CD4-positive, alpha-beta T cell treated with Interleukin-15 for 4 hours (primary cell): ENCODE results near the gene STRBP.
"Not testable (repeated sequence)": the region's sequence is repeated elsewhere in the genome, so short reads cannot be mapped to it uniquely, and the experiment has no call there.

Experiments used
- DNase-seq: peaks from one replicate; pipeline ENCODE4 v3.0.0-alpha.2; 2020; ENCODE audit warnings: low spot score

Gene STRBP

DNA sequence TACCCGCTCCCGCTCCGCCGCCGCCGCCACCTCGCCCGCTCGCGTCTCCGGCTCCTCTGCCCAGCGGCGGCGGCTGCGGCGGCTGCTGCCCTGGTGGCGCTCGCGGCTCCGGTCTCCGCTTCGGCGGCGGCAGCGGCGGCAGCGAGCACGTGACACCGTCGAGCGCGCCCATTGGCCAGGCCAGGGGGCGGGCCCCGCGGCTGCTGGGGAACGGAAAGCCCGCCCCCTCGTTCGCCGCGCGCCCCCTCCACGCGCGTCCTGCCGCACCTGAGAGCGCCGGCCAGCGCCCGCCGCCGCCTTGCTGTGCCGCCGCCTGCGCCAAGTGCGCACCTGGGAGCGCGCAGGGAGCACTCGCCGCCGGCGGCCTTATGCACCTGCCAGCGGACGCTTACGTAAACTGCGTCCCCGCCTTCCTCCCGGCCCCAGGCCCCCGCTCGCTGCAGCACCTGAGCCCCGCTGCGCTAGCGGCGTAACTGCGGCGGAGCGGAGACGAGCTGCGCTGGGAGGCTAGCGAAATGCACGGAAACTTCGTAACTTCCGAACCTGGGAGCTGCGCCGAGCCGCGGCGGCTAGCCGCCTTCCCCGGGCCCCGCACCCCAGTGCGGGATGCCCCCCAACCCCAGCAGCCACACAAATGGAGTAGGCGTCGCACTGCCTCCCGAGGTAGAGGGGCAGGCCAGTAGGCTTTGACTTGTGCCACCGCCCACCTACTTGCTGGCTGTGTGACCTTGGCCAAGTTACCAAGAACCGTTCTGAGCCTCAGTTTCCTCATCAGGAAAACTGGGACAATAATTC, at the start of gene STRBP:
TSS of gene STRBP (minus strand) at position 122 of the 795 bp plus-strand sequence. CDS start 84,452 bp downstream, outside the sequence.
- DNase-seq, result peak; percentile 93

DNA sequence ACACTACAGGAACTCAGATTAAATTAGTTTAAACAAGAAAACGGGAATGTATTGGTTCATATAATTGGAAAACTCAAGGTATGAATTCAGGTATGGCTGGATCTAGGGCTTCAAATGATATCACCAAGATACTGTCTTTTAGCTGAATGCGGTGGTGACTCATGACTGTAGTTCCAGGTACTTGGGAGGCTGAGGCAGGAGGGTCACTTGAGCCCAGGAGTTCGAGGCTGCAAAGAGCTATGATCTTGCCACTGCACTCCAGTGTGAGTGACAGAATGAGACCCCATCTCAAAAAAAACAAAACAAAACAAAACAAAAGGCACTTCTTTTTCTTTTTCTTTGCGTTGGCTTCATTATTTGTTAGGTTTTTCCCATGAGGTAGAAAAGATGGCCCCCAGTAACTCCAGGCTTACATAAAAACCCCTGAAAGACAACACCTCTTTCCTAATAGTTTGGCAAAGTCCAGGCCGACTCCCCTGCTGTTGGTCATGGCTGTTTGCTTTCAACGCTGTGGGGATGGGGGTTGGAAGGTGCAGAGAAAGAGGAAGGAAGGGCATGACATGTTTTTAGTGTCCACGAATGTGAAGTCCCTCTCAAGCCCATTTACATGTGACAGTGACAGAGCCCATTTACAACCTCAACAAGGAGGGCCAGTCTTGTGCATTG, 47.8 kb upstream of the STRBP start:
- no peak for DNase-seq

DNA sequence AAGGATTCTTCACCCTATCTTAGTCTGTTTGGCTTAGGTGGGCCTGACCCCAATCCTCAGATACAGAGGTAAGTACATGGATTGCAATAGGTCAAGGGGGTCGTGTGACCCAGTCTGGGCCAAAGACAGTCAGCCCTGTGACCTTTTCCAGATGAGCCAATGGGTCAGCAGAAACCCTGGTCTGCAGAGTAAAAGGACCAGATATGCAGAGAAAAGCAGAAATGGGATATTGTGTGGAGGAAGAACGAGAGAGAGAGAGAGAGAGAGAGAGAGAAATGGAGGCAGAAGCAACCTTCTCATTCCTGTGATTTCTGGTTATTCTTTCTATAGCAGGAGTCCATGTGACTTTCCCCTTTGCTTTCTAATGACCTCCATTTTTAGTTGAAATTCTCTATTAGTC, 47.2 kb upstream of the STRBP start:
- no peak for DNase-seq

DNA sequence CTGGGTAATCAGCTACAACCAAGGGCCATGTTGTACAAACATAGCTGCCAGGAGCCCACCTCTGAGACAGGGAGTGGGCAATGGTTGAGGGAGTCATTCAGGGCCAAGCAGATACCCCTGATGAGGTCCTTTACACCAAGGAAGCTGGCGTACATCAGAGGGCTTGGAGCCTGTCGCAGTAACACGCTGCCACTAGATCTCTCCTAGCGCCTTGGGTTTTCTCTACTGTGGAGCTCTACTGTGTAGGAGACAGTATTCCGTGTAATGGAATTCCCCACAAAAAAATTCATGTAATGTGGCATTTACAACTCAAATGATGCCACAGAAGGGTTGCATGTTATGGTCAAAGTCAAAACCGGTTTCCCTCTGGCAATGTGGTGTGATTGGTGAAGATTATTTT, 46.2 kb upstream of the STRBP start:
- no peak for DNase-seq

DNA sequence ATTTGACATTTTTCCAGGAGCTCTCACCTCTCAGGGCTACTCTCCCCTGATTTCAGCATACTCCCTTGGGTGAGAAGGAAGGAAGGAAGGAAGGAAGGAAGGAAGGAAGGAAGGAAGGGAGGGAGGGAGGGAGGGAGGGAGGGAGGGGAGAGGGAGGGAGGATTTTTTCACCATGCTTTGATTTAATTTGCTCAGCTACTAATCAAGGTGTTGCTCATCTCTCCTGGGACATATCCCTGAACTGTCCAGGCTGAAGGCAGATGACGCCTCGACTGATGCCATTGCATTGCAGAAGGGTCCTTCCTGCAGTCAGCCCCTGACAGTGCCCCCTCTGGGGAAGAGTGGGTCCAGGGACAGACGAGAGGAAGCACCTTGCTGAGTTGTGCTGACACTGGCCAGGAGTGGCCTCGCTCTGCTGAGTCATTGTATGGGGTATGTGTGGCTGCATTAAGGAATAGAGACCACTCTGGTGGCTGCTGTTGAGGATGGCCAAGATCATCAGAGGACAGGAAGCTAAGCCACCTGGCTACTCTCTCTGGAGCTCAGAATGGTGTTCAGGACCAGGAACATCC, 44.0 kb upstream of the STRBP start:
- no peak for DNase-seq

DNA sequence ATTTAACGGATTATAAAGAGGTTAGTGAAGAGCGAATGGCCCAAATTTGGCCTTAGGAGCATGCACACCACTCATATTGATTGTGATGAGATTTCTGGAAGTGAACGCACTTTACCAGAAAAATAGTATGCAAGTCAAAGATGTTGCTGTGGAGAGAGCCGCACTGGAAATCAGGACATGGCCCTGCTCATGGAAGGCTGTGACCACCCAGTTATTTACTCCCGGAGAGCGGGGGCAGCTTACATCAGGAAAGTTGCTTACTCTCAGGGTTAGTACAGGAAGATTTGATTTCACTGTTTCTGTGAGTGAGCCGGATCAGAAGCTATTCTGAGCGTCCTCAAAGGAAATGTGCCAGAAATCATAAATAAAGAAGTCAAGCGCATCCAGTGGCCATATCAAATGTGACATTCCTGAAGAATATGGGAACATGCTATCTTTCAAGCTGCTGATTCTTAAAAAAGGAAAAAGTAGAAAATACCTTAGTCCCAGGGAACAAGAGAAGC, 42.9 kb upstream of the STRBP start:
- no peak for DNase-seq

DNA sequence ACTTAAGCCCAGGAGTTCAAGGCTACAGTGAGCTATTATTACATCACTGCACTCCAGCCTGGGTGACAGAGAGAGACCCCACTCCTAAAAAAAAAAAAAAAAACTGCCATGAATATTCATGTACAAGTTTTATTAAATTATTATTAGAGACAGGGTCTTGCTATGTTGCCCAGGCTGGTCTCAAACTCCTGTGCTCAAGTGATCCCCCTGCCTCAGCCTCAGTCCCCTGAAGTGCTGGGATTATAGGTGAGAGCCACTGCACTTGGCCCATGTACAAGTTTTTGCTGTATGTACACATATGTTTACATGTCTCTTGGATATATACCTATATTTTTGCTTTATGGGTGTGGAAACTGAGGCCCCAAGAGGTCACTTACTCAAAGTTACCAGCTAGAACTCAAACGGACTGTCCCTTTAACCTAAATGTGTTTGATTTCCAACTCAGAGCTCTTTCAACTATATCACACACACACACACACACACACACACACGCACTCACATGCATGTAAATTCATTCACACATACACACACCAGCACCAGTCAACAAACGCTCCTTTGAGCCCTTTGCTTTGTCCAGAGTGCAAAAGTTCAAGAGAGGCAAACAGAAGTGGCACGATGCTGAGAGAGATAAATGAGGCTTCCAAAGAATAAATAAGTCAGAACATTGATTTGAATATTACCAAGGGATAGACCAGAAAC, 42.3 kb upstream of the STRBP start:
- no peak for DNase-seq

DNA sequence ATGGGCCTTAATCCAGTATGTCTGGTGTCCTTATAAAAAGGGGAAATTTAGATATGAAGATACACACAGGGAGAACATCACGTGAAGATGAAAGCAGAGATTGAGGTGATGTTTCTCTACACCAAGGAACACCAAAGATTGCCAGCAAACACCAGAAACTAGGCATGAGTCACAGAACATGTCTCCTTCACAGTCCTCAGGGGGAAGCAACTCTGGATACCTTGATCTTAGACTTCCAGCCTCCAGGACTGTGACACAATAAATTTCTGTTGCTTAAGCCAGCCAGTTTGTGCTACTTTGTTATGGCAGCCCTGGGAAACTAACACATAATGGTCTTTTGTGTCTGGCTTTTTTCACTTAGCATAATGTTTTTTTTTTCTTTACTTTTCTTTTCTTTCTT, 41.2 kb upstream of the STRBP start:
- no peak for DNase-seq

DNA sequence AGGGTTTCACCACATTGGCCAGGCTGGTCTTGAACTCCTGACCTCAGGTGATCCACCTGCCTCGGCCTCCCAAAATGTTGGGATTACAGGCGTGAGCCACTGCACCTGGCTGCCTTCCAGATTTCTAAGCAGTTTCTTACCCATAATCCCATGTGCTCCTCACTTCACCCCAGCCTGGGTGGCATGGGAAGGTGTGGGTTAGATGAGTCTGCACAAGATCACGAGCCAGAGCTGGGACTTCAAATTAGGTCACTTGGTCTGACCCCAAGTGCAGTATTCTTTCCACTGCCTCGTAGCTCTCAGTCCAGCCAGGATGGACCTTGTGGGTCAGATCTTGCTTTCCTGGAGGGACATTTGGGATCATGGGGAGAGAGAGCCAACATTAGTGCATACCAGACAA, 37.5 kb upstream of the STRBP start:
- no peak for DNase-seq

DNA sequence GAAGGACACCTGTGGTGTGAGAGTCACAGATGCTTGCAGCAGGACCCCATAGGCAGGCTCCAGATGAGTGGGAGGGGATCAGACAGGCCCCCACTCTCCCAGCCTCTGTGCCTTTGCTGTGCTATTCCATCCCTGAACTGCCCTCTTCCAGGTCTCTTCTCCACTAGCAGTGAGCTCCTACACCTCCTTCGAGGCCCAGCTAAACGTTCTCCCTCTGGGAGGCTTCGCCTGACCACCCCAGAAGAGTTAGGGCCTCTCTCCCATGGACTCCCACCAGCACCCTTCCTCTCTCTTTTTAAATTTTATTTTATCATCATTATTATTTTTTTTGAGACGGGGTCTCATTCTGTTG, 35.9 kb upstream of the STRBP start:
- no peak for DNase-seq

DNA sequence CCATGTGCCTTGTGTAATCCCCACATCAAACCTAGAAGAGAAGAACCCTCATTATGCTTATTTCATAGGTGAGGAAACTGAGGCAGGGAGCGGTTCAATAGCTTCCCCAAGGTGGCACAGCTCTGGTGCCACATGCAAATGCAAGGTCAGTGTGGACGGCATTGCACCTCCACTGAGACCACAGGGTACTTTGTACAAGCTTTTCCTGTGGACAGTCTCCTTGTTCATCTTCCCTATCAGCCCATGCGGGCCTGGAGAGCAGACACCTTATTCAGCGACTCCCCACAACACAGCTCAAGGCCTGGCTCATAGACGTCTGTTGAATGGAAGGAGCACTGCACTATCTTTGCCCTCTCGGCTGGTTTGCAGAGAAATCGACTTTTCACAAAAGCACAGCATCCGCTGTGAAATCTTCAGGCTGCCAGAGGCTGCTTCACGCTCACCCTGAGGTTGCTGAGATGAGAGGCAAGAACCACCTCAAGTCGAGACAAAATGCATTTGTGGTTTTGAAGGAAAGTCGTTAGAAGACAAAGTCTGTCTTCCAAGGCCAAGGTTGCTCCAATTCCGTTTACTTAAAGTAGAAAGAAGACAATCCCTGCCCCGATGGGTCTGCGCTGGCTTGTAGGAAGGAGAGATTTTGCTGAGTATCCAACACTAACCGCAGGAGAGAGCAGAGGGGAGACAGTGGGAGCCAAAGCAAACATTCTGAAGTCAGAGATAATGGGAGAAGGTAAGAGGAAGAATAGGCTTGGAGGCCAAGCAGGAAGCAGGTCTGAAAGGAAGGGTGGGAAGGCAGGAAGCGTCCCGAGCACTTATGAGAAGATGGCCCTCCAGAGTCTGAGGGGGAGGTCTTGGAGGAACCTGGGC, 34.2 kb upstream of the STRBP start:
- no peak for DNase-seq

DNA sequence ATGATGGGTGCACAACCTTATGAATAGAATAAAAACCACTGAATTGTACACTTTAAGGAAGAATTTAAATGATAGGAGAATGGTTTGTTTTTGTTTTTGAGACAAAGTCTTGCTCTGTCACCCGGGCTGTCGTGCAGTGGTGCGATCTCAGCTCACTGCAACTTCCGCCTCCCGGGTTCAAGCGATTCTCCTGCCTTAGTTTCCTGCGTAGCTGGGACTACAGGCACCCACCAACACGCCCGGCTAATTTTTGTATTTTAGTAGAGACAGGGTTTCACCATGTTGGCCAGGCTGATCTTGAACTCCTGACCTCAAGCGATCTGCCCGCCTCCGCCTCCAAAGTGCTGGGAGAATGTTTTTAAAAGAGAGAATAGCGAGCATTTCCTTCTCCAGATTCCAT, 33.5 kb upstream of the STRBP start:
- DNase-seq, result not testable (repeated sequence)

DNA sequence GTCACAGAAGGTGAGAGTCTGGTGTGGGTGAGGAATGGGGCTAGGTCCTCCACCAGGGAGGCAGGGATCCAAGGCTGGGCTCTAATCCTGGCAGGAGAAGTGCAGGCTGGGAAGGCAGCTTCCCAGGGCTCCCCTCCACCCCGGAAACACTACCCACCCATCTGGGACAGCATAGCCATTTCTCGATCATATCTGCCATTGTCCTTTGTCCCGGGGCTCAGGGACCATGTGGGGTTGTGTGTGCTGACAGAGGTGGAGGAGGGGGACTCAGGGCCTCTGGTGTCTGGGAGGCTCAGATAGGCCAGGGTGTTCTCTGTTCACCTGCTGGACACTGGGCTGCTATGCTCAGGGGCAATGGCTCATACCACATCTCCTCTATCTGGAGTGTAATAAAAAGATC, 32.2 kb upstream of the STRBP start:
- DNase-seq, result no peak

DNA sequence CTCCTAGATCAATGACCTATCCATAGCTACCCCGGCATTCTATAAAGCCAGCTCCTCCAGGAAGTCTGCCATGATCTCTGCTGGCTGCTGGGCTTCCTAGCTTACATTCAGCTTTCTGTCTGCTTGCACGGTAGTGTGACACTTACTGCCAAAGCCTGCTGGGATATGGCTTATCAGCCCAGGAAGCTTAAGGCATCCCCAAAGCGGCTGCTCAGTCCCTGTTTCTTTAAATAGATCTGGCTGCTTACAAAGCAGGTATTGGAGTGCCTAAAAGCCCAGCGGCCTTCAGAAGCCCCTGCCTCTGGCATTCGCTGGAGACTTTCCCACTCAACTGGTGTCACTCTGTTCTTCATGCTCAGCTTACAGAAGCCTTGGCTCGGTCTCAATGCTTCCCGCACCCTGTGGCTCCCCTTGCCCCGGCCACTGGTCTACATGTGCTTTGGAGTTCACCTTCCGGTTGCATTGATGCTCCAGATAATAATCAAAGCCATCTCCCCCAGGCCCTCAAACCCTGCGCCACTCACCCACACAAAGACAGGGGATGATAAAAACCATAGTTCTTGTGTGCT, 31.3 kb upstream of the STRBP start:
- DNase-seq, result no peak

DNA sequence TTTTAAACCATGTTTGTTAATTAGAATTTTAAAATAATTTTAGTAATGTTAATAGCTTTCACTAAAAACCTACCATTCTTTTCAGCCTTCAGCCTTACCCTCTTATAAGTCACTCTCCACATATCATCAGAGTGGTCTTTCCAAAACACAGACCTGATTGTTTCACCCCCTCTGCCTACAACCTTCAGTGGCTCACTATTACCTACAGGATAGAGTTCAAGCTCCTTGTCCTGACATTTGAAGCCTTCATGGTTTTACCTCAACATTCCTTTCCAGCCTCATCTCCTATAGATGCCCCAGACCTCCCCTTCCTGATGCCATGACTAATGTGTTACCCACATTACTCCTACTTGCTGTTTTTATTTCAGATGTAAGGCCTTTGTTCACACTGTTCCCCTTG, 27.8 kb upstream of the STRBP start:
- no peak for DNase-seq

DNA sequence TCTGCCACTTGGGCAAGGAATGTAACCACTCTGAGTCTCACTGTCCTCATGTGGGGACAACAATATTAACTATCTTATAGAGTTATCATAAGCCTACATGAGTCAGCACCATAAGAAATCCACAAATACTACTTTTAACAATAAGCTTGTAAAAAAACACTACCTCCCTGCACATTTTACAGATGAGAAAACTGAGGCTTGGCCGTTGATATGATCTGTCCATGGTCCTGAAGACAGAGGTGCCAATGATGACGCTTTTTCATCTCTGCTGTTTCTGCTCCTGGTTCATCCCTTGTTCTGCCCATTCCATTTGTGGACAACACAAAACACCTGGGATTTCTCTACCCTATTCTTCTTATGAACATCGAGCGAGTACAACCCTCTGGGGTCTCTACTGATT, 23.4 kb upstream of the STRBP start:
- no peak for DNase-seq

DNA sequence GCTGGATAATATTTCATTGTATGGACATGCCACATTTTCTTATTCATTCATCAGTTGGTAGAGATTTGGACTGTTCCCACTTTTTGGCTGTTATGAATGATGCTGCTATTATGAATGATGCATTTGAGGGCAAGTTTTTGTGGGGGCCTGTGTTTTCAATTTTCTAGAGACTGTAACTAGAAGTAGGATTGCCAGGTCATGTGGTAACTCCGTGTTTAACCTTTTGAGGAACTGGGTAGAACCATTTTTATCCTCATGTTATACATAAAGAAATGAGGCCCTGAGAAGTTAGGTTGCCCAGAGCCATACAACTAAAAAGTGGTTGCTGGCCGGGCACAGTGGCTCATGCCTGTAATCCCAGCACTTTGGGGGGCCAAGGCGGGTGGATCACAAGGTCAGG, 22.4 kb upstream of the STRBP start:
- no peak for DNase-seq

DNA sequence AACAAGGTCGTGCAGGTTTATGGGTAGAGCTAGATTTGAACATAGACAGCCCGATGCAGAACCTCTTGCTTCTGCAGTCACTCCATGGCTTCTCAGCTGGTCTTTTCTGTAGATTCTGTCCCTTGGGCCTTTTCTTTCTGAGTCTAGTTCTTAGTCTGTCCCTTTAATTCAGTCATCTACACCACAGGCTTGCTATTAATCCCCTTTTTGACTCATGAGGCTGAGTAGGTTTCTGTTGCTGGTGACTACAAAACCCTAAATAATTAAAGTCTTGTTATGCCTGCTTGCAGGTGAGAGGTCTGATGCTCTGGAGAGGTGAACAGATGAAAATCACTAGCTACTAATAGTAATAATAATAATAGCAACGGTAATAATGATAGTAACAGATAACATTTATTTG, 19.3 kb upstream of the STRBP start:
- DNase-seq, result no peak

DNA sequence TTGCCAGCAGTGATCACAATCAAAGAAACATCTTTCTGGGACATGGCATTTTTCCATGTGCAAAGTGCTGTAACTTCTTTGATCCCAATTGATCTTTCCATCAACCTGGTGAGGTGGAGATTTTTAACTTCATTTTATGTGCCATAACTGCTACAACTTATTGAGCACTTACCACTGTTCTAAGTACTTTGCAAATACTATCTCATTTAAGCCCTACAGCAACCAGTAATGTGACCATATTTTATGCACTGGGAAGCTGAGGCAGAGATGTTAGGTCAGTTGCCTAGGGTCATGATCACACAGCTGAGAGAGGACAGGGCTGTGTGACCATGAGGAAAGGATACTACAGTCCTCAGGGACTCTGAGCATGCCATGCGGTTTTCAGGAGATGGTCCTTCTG, 17.9 kb upstream of the STRBP start:
- DNase-seq, result no peak

DNA sequence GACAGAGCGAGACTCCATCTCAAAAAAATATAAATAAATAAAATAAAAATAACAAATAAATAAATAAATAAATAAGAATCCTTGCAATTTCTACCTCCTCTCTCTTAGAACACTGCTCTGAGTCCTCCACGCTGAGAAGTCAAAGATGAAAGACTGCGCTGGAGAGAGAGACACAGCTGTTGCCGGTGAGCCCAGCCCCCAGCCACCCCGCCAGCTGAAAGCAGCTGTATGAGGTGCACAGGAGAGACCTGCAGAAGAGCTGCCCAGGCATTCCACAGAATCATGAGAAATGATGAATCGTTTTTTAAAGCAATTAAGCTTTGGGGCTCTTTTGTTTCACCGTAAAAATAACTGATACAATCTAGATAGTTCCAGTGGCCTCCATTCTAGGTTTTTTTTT, 16.3 kb upstream of the STRBP start:
- no peak for DNase-seq

DNA sequence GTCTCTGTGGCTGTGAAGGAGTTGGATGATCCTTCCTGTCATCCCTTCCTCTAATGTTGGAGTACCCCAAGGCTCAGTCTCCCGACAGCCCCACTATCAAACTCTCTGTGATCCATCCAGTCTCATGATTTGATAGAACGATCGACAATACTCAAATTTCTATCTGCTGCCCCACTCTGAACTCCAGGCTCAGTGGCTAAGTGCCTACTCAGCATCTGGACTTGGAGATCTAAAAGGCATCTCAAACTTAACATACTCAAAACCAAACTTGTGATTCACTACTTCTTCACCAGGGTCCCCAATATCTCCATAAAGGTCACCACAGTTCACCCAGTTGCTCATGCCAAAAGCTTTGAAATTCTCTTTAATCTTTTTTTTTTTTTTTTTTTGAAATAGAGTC, 15.1 kb upstream of the STRBP start:
- DNase-seq, result no peak

DNA sequence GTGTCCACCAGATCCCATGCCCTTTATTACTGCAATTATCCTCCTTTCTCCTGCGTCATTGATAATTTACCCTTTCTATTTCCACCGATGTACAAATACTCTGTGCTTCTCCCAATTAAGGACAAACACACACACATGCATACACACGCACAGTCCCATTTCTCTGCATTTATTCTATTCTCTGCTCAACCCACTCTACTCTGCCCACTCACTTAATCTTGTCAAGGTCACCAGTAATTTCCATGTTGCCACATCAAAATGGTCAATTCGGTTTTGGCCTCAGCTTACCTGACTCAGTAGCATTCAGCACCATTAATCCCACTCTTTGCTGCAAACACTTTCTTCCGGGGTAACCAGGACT, 14.6 kb upstream of the STRBP start:
- no peak for DNase-seq
